Cardiac septum (tissue), 1 donor: ENCODE results near the gene ZNF556. TPM values are rescaled to one million over a fixed set of nuclear protein-coding genes. Genes with fewer than 3 reads are reported as not detected.
A peak's percentile ranks its signal among the peaks of the same experiment; 100 is the strongest.
"Not testable (repeated sequence)": the region's sequence is repeated elsewhere in the genome, so short reads cannot be mapped to it uniquely, and the experiment has no call there.

Experiments
- DNase-seq: peaks from one replicate; pipeline ENCODE4 v3.0.0-alpha.2; 2020; ENCODE audit warnings: low spot score
- intact Hi-C: fragments of 100-400 bp; cut with DNase I; formaldehyde crosslinking; loops from one replicate; pipeline ENCODE4 v1.14.0; 2022
- total RNA-seq: library from RNA; stranded (reverse); fragmentation: NEBNext Ultra II Directional; extraction: Animal tissue kit (Norgen Biotek cat#: 25700); gene quantifications from one replicate; pipeline ENCODE4 v1.2.1, GENCODE V29; 2021
- donor health status: DM: no; HTN: no; CAD: no.

Gene ZNF556
- total RNA-seq, 1 donor from 2014 or later: not detected

DNA sequence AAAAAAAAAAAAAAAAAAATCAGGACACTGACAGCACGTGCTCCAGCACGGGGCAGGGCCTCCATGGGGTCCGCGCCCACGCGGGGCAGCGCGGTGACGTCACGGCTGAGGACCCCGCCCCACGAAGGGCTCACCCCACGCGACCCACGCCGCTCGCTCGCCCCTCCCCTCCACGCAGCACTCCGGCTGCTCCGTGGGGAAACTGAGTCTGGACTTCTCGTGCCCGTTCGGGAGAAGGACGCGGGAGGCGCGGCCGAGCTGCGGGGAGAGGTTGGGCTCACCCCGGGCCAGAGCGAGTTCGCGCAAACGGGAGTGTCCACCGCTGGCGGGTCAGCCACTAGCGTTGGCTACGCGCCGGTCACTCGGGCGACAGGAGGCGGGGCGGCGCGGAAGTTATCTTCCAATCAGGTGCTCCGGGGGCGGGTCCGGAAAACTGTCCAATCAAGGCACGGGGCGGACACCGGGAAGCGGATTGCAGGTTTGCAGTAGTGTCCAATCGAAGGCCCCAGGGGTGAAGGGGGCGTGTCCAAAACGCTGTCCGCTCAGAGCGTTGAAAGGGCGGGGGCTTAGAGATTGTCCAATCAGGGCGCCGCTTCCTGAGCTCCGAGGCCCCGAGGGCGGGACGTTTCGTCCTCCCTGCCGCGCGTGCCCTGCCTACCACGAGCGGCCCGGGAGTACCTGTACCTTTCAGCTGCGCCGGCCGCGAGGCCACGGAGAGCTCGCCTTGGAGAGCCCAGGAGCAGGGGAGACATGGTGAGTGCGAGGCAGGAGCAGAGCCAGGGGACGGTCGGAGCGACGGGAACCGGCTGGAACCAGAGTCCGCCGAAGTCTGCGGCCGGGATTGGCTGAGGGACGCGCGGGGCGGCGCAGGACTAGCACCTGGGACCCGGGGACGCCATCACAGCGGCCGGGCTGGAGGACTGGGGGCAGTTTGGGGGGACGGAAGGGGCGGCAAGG is 33.4 kb downstream of the ZNF556 start, which contains the start of gene ZNF57:
TSS of gene ZNF57 (plus strand) at position 633 of the 957 bp plus-strand sequence. CDS start at position 751, 118 bp downstream.
- intact Hi-C loops: loop anchor here (5.0 kb wide), 1 partner anchor 42 kb away; the partner anchor contains the start of gene ZNF77
- DNase-seq: peak; percentile 99

DNA sequence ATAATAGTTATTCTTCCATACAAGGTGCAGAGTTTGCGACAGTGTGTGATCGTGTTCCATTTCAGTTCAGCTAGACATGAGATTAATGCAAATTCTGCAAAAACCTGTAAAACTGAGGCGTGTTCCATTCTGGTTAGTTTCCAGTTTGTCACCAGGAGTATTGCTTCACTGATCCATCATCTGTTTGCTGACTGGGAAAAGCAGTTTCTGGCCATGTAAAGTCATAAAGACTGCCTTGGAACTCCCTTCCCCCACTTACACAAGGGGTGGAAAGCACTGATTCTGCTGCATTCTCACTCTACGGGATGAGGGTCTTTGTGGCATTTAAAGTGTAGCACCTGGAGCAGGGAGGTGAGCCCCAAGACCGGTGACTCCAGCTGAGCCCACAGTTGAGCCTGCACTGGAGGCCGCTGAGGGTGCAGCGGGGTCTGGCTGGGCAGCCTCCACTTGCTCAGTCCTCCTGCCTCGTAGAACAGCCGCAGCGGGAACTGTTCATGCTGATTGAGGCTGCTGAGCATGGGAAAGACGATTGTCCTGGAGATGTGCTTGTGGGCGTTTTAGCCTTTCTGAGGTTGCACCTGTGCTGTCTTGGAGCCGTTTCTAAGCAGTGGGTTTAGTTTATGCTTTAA is 35.6 kb downstream of the ZNF556 start:
- no peak for DNase-seq
- intact Hi-C loops: loop anchor here (5.0 kb wide), 1 partner anchor 40 kb away; the partner anchor contains the start of gene ZNF77

DNA sequence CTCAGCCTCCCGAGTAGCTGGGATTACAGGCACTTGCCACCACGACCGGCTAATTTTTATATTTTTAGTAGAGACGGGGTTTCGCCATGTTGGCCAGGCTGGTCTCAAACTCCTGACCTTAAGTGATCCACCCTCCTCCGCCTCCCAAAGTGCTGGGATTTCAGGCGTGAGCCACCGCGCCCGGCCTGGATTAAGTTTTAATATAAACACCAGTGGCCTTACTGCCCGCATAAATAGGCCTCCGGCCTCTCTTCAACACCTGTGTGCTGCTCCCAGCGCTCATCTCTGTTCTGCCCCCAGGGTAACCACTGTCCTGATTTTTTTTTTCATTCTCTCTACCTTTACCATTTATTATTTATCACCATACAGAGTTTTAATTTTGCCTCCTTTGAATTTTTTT is 36.2 kb downstream of the ZNF556 start:
- not testable (repeated sequence) for DNase-seq
- intact Hi-C loops: loop anchor here (5.0 kb wide), 1 partner anchor 39 kb away; the partner anchor contains the start of gene ZNF77

DNA sequence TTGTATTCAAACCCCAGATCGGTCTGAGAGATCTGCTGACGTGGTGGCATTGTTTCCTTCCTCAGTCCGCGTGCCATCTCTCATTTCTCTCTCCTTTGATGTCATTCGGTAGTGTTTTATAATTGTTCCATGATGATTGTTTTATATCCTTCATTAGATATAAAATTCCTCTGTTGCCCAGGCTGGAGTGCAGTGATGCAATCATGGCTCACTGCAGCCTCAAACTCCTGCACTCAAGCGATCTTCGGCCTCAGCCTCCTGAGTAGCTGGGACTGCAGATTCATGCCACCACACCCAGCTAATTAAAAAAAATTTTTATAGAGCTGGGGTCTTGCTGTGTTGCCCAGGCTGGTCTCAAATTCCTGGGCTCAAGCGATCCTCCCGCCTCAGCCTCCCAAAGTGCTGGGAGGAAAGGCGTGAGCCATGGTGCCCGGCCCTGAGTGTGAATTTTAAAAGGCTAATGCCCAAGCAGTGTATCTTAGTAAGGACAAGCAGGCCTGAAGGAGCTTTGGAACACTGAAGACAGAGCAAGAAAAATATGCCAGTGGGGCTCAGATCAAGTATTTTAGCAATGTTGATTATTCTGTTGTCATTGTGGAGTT is 38.9 kb downstream of the ZNF556 start:
- DNase-seq: no peak
- intact Hi-C loops: no loop called here

DNA sequence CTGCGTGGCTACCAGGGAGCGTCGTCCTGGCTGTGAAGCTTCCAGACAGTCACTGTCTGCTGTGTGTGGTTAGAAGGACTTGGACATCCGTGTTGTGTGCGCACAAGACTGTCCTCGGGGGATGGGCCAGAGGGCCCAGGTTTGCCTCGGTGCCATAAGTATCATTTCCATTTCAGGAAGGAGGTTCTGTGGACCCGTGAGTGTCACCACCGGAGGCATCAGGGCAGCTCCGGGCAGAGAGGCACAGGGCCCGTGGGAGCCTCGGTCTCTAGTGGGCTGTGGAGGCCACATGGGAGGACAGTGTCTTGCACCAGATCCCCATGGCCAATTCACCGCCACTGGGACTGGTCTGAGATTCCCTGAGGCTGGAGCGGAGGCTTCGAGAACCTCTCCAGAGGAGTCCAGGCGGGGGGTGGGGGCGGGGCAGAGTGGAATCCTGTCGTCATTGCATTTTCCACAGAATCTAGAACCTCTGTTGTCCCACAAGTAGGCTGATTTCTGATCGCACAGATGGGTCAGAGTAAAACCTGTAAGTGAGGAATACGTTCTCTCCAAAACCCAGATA is 39.6 kb downstream of the ZNF556 start:
- DNase-seq: no peak
- intact Hi-C loops: no loop called here

DNA sequence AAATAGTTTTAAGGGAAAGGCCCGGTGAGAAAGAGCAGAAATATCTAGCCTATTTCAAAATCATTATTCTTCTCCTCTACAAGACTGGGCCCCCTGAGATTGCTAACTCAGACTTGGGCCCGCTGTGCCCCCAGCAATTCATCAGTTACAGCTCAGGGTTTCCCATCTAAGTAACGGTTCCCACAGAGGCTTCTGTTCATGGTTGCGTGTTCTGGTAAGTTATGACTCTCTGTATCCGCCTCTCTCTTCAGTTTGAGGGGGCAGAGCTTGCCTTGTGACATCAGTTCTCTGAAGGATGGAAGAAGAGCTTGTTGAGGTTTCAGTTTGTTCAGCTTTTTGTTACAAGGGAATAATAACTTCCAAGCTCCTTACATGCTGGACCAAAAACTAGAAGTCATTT is 45.2 kb downstream of the ZNF556 start:
- no peak for DNase-seq
- intact Hi-C loops: no loop called here

DNA sequence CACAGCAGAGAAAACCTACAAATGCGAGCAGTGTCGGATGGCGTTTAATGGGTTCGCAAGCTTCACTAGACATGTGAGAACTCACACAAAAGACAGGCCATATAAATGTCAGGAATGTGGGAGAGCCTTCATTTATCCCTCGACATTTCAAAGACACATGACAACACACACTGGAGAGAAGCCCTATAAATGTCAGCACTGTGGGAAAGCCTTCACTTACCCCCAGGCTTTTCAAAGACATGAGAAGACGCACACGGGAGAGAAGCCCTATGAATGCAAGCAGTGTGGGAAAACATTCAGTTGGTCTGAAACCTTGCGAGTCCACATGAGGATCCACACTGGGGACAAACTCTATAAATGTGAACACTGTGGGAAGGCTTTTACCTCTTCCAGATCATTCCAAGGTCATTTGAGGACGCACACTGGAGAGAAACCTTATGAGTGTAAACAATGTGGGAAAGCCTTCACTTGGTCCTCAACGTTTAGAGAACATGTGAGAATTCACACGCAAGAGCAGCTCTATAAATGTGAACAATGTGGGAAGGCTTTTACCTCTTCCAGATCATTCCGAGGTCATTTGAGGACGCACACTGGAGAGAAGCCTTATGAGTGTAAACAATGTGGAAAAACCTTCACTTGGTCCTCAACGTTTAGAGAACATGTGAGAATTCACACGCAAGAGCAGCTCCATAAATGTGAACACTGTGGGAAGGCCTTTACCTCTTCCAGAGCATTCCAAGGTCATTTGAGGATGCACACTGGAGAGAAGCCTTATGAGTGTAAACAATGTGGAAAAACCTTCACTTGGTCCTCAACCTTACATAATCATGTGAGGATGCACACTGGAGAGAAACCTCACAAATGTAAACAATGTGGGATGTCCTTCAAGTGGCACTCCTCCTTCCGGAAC is 50.4 kb downstream of the ZNF556 start:
- no peak for DNase-seq
- intact Hi-C loops: no loop called here

DNA sequence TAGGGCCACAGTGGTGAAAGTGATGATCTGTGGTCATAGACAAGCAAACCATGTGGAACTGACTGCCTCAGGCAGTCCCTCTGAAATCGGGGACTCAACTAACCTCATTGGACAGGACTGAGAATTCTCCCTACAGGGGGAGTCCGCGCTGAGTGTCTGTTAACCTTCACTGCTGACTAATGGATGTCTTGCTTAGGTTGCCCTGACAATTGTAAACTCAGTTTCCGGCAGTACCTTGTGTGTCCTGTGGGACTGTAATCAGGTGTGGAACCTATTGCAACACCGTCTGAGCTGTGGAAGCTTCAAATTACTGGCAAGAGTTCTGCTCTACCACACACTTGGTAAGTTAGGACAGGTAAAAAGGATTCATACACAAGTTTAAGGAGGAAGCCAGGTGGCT is 55.9 kb downstream of the ZNF556 start:
- intact Hi-C loops: no loop called here
- DNase-seq: no peak

DNA sequence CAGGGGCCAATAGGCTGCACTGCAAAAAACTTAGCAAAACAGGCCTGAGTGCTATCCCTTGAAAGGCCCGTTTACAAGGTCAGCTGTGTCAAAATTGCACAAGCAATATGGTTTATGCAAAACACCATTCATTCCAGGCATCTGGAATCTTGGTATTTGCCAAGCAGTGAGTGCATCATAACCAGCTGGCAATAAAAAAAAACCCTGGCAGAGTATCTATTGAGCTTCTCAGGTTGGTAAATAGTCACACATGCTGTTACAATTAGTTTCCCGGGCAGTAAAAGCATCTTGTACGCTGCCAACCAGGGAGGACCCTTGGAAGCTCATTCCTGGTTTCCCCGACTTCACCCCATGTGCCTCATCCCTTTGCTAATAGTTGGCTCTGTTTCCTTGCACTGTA is 56.4 kb downstream of the ZNF556 start:
- DNase-seq: no peak
- intact Hi-C loops: no loop called here

DNA sequence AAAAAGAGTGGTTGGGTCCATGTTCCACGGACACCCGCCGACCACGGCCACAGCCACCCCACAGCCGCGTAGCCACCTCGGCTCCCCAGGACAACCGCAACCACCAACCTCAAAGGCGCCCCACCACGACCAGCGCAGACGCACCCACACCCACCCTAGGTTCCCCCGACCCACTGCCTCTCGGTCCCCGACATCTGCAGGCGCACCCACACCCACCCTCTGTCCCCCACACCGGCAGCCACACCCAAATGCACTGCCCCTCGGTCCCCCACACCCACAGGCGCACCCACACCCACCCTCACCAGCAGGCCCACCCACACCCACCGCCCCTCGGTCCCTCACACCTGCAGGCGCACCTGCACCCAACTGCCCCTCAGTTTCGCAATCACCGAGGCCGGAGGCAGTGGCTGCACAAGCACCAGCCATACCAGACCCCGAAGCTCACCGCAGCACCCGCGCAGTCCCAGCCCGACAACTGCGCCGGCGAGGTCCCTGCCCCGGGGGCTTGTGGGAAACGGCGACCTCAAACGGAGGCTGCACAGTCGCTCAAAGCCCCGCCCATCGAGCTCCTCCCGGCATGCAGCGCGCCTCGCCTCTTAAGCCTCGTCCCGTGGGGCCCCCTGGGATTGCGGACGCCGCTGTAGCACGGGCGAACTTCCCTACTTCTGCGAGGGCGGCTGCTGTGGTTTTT is 59.4 kb downstream of the ZNF556 start:
- intact Hi-C loops: no loop called here
- DNase-seq: no peak

DNA sequence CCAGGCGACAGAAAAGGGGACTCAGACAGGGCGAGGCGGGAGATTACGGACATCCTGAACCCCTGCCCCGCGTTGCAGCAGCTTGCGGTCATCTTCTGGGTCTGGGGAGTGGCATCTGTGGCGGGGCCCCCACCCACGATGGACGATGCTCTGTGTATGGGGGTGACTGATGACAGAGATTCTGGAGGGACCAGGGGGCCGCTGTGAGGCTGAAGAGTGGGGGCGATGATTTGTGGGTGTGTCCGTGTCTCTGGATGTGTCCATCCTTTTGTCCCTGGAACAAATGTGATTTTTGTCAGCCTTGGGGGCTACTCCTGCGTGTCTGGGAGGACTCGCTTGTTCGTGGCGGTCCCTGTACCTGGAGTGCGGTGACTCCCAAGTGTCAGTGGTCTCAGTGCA is 59.9 kb downstream of the ZNF556 start:
- no peak for DNase-seq
- intact Hi-C loops: no loop called here

Other genes with a start within 250 kb of the ZNF556 start
- 30.9 TPM for gene GNG7, start 164.6 kb upstream of the ZNF556 start, total RNA-seq
- gene DIRAS1, start 146.0 kb upstream of the ZNF556 start, total RNA-seq: 113 TPM
- gene SLC39A3, start 127.3 kb upstream of the ZNF556 start, total RNA-seq: 17.9 TPM
- 54.1 TPM for gene SGTA, start 84.1 kb upstream of the ZNF556 start, total RNA-seq
- gene THOP1, start 81.8 kb upstream of the ZNF556 start, total RNA-seq: 34.6 TPM
- gene ZNF554, start 47.5 kb upstream of the ZNF556 start, total RNA-seq: 5.6 TPM
- 6.9 TPM for gene ZNF555, start 25.9 kb upstream of the ZNF556 start, total RNA-seq
- 1.8 TPM for gene ZNF57, start 33.6 kb downstream of the ZNF556 start, total RNA-seq
- 2.0 TPM for gene ZNF77, start 77.6 kb downstream of the ZNF556 start, total RNA-seq
- gene TLE6, start 110.2 kb downstream of the ZNF556 start, total RNA-seq: 1.0 TPM
- 48.0 TPM for gene TLE2, start 161.9 kb downstream of the ZNF556 start, total RNA-seq
- gene TLE5, start 195.2 kb downstream of the ZNF556 start, total RNA-seq: 804 TPM
- 60.9 TPM for gene GNA11, start 227.0 kb downstream of the ZNF556 start, total RNA-seq